ENCODE measurements around the gene NBPF10. TPM values are rescaled to one million over a fixed set of nuclear protein-coding genes. Genes with fewer than 3 reads are reported as not detected.

Gene NBPF10, protein sequence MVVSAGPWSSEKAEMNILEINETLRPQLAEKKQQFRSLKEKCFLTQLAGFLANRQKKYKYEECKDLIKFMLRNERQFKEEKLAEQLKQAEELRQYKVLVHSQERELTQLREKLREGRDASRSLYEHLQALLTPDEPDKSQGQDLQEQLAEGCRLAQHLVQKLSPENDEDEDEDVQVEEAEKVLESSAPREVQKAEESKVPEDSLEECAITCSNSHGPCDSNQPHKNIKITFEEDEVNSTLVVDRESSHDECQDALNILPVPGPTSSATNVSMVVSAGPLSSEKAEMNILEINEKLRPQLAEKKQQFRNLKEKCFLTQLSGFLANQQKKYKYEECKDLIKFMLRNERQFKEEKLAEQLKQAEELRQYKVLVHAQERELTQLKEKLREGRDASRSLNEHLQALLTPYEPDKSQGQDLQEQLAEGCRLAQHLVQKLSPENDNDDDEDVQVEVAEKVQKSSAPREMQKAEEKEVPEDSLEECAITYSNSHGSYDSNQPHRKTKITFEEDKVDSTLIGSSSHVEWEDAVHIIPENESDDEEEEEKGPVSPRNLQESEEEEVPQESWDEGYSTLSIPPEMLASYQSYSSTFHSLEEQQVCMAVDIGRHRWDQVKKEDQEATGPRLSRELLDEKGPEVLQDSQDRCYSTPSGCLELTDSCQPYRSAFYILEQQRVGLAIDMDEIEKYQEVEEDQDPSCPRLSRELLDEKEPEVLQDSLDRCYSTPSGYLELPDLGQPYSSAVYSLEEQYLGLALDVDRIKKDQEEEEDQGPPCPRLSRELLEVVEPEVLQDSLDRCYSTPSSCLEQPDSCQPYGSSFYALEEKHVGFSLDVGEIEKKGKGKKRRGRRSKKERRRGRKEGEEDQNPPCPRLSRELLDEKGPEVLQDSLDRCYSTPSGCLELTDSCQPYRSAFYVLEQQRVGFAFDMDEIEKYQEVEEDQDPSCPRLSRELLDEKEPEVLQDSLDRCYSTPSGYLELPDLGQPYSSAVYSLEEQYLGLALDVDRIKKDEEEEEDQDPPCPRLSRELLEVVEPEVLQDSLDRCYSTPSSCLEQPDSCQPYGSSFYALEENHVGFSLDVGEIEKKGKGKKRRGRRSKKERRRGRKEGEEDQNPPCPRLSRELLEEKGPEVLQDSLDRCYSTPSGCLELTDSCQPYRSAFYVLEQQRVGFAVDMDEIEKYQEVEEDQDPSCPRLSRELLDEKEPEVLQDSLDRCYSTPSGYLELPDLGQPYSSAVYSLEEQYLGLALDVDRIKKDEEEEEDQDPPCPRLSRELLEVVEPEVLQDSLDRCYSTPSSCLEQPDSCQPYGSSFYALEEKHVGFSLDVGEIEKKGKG (N-terminal part only)
- 1.4 and 2.5 TPM in 2 replicates for total RNA-seq

DNA sequence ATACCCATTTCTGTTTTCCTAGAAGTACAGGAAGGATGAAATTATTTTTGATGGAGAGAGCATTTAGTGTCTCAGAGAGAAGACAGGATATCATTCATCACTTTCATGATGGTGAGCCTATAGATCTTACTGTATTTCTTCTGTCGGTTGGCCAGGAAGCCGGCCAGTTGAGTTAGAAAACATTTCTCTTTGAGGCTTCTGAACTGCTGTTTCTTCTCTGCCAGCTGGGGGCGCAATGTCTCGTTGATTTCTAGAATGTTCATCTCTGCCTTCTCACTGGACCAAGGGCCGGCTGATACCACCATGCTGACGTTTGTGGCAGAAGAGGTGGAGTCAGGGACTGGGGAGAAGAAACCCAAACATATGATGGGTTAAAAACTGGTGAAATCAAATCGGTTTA, at the start of gene NBPF10:
Gene NBPF10, minus strand, starts transcription at position 340 of the 400 bp plus-strand sequence. Its CDS starts 35 bp downstream, at position 305.

Other genes with a start within 250 kb of the NBPF10 start
- gene ITGA10, start 234.8 kb downstream of the NBPF10 start, total RNA-seq: 0.28 TPM in 2 replicates
- 24.9 and 26.4 TPM in 2 replicates for gene PEX11B, start 226.1 kb downstream of the NBPF10 start, total RNA-seq
- gene RBM8A, start 217.3 kb downstream of the NBPF10 start, total RNA-seq: 90.9 and 108 TPM in 2 replicates
- gene LIX1L, start 186.8 kb downstream of the NBPF10 start, total RNA-seq: 10.2 and 15.6 TPM in 2 replicates
- 0.14 and 0.18 TPM in 2 replicates for gene ANKRD34A, start 180.2 kb downstream of the NBPF10 start, total RNA-seq
- 15.9 and 18.9 TPM in 2 replicates for gene POLR3GL, start 180.1 kb downstream of the NBPF10 start, total RNA-seq
- gene TXNIP, start 148.2 kb downstream of the NBPF10 start, total RNA-seq: 46.4 and 229 TPM in 2 replicates
- gene HJV, start 123.1 kb downstream of the NBPF10 start, total RNA-seq: not detected in 2 replicates
- gene NOTCH2NLA, start 84.2 kb upstream of the NBPF10 start, total RNA-seq: 61.2 and 84.1 TPM in 2 replicates